Measurements from ENCODE around the gene PRSS16.

PRSS16 gene

GRCh38 chr6:27242589-27243265 is 4.8 kb upstream of the PRSS16 start:
- Histone ChIP-seq H3K4me3 (ENCODE audit: low read length in 2 of 2) (no peak overlapping the region), H2AFZ (ENCODE audit: low read length) (no peak overlapping the region), H3K9me3 (replicated peaks in 1 of 2; ENCODE audit: control insufficient read depth in 2 of 2, insufficient read depth in 1 of 2, low read depth in 1 of 2, low read length in 2 of 2) (peaks cover 0 to 10% of the 10 kb centered on the region in 2 donors), H2BK5ac (ENCODE audit: low read length) (no peak overlapping the region), H3K14ac (ENCODE audit: low read length) (no peak overlapping the region), H2BK15ac (ENCODE audit: low read length) (no peak overlapping the region), H2BK12ac (ENCODE audit: low read length) (no peak overlapping the region), H2BK120ac (ENCODE audit: low read depth, low read length) (no peak overlapping the region), H3K18ac (ENCODE audit: low read length) (no peak overlapping the region), H3K23ac (ENCODE audit: low read depth, low read length, poor library complexity) (no peak overlapping the region), H3K4me1 (ENCODE audit: control insufficient read depth in 2 of 2, insufficient read depth in 1 of 2, low read depth in 1 of 2, low read length in 2 of 2) (peaks cover 0 to 2% of the 10 kb centered on the region in 2 donors), H3K27ac (replicated peaks; ENCODE audit: low read length) (no peak overlapping the region), H2AK5ac (ENCODE audit: low read depth, low read length) (no peak overlapping the region), H3K79me1 (ENCODE audit: low read depth, low read length) (no peaks in the 10 kb centered on the region), H3K27me3 (ENCODE audit: control insufficient read depth in 3 of 3, insufficient read depth in 3 of 3, low read depth in 1 of 3, low read length in 3 of 3) (peaks cover 0 to 22% (median 13%) of the 10 kb centered on the region in 3 experiments), H3K36me3 (replicated peaks in 1 of 2; ENCODE audit: control insufficient read depth in 2 of 2, insufficient read depth in 2 of 2, low read length in 2 of 2) (no peaks in the 10 kb centered on the region), H4K8ac (ENCODE audit: low read depth, low read length) (no peak overlapping the region), H3K4me2 (ENCODE audit: insufficient read depth, low read length, poor library complexity, severe bottlenecking) (no peak overlapping the region), H4K91ac (ENCODE audit: low read depth, low read length, poor library complexity) (no peak overlapping the region), H3K9ac (ENCODE audit: low read depth, low read length, poor library complexity) (no peak overlapping the region), H3K4ac (ENCODE audit: low read length) (no peak overlapping the region)
- no CpG with 5 or more reads among the region's 14 CpGs for WGBS, 2 donors (ENCODE audit: extremely low coverage in 2 of 2, insufficient read length in 2 of 2, insufficient replicate concordance in 1 of 2)
- no peak for DNase-seq (ENCODE audit: low spot score)

DNA sequence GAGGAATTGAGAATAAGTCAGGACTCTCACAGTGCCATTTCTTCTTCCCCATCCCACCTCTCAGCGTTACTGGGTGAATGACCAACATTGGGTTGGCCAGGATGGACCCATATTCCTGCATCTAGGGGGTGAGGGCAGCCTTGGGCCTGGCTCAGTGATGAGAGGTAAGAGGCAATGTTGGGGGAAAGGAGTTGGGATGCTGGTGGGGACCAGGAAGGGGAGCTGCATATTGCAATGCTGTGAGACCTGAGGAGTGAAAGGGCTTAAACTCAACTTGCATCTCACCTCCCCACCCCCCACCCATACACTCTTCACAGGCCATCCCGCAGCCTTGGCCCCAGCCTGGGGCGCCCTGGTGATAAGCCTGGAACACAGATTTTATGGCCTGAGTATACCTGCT is 1.3 kb downstream of the PRSS16 start:
- Histone ChIP-seq H3K4ac (ENCODE audit: low read length) (no peak overlapping the region), H3K36me3 (replicated peaks in 1 of 2; ENCODE audit: control insufficient read depth in 2 of 2, insufficient read depth in 2 of 2, low read length in 2 of 2) (no peaks in the 10 kb centered on the region), H3K23ac (ENCODE audit: low read depth, low read length, poor library complexity) (no peak overlapping the region), H4K8ac (ENCODE audit: low read depth, low read length) (no peak overlapping the region), H2BK12ac (ENCODE audit: low read length) (no peak overlapping the region), H3K18ac (ENCODE audit: low read length) (peak overlapping the region; percentile 38), H3K9ac (ENCODE audit: low read depth, low read length, poor library complexity) (no peak overlapping the region), H3K27ac (replicated peaks; ENCODE audit: low read length) (no peak overlapping the region), H4K91ac (ENCODE audit: low read depth, low read length, poor library complexity) (no peak overlapping the region), H2BK15ac (ENCODE audit: low read length) (no peak overlapping the region), H3K27me3 (ENCODE audit: control insufficient read depth in 3 of 3, insufficient read depth in 3 of 3, low read depth in 1 of 3, low read length in 3 of 3) (peaks cover 0 to 56% (median 14%) of the 10 kb centered on the region in 3 experiments), H2BK5ac (ENCODE audit: low read length) (no peak overlapping the region), H3K4me1 (ENCODE audit: control insufficient read depth in 2 of 2, insufficient read depth in 1 of 2, low read depth in 1 of 2, low read length in 2 of 2) (peaks cover 0 to 3% of the 10 kb centered on the region in 2 donors), H2AFZ (ENCODE audit: low read length) (no peak overlapping the region), H3K4me2 (ENCODE audit: insufficient read depth, low read length, poor library complexity, severe bottlenecking) (no peak overlapping the region), H3K4me3 (ENCODE audit: low read length in 2 of 2) (no peak overlapping the region), H3K9me3 (replicated peaks in 1 of 2; ENCODE audit: control insufficient read depth in 2 of 2, insufficient read depth in 1 of 2, low read depth in 1 of 2, low read length in 2 of 2) (peaks cover 0 to 5% of the 10 kb centered on the region in 2 donors), H2AK5ac (ENCODE audit: low read depth, low read length) (no peak overlapping the region), H3K14ac (ENCODE audit: low read length) (no peak overlapping the region), H2BK120ac (ENCODE audit: low read depth, low read length) (no peak overlapping the region), H3K79me1 (ENCODE audit: low read depth, low read length) (no peaks in the 10 kb centered on the region)
- DNase-seq (ENCODE audit: low spot score), result no peak
- no CpG with 5 or more reads among the region's 3 CpGs for WGBS, 2 donors (ENCODE audit: extremely low coverage in 2 of 2, insufficient read length in 2 of 2, insufficient replicate concordance in 1 of 2)

GRCh38 chr6:27250277-27251111 is 3.0 kb downstream of the PRSS16 start:
- Histone ChIP-seq H2BK120ac (ENCODE audit: low read depth, low read length) (no peak overlapping the region), H4K91ac (ENCODE audit: low read depth, low read length, poor library complexity) (no peak overlapping the region), H3K4me1 (ENCODE audit: control insufficient read depth in 2 of 2, insufficient read depth in 1 of 2, low read depth in 1 of 2, low read length in 2 of 2) (peaks cover 0 to 3% of the 10 kb centered on the region in 2 donors), H2BK12ac (ENCODE audit: low read length) (no peak overlapping the region), H3K4ac (ENCODE audit: low read length) (no peak overlapping the region), H3K36me3 (replicated peaks in 1 of 2; ENCODE audit: control insufficient read depth in 2 of 2, insufficient read depth in 2 of 2, low read length in 2 of 2) (no peaks in the 10 kb centered on the region), H3K27me3 (ENCODE audit: control insufficient read depth in 3 of 3, insufficient read depth in 3 of 3, low read depth in 1 of 3, low read length in 3 of 3) (peaks cover 0 to 60% (median 14%) of the 10 kb centered on the region in 3 experiments), H3K4me3 (ENCODE audit: low read length in 2 of 2) (peak overlapping the region; percentile 51 to 91), H2AK5ac (ENCODE audit: low read depth, low read length) (no peak overlapping the region), H3K18ac (ENCODE audit: low read length) (no peak overlapping the region), H3K27ac (replicated peaks; ENCODE audit: low read length) (no peak overlapping the region), H3K14ac (ENCODE audit: low read length) (no peak overlapping the region), H2AFZ (ENCODE audit: low read length) (peak overlapping the region; percentile 98), H3K9ac (ENCODE audit: low read depth, low read length, poor library complexity) (no peak overlapping the region), H2BK15ac (ENCODE audit: low read length) (no peak overlapping the region), H3K23ac (ENCODE audit: low read depth, low read length, poor library complexity) (peak overlapping the region; percentile 47), H3K4me2 (ENCODE audit: insufficient read depth, low read length, poor library complexity, severe bottlenecking) (peak overlapping the region; percentile 85), H3K79me1 (ENCODE audit: low read depth, low read length) (no peaks in the 10 kb centered on the region), H3K9me3 (replicated peaks in 1 of 2; ENCODE audit: control insufficient read depth in 2 of 2, insufficient read depth in 1 of 2, low read depth in 1 of 2, low read length in 2 of 2) (peaks cover 0 to 5% of the 10 kb centered on the region in 2 donors), H4K8ac (ENCODE audit: low read depth, low read length) (no peak overlapping the region), H2BK5ac (ENCODE audit: low read length) (no peak overlapping the region)
- no peak for DNase-seq (ENCODE audit: low spot score)
- WGBS, 2 donors (ENCODE audit: extremely low coverage in 2 of 2, insufficient read length in 2 of 2, insufficient replicate concordance in 1 of 2), result no CpG with 5 or more reads among the region's 35 CpGs

- H3K27me3 ChIP-seq (ENCODE audit: control insufficient read depth in 3 of 3, insufficient read depth in 3 of 3, low read depth in 1 of 3, low read length in 3 of 3), result peaks cover 0 to 60% (median 14%) of the 10 kb centered on the region in 3 experiments
- H3K27ac ChIP-seq (replicated peaks; ENCODE audit: low read length), result peak overlapping the region; percentile 71
- no peak overlapping the region for H2BK120ac ChIP-seq (ENCODE audit: low read depth, low read length)
- H3K18ac ChIP-seq (ENCODE audit: low read length), result peak overlapping the region; percentile 31
- H3K14ac ChIP-seq (ENCODE audit: low read length), result no peak overlapping the region
- H4K91ac ChIP-seq (ENCODE audit: low read depth, low read length, poor library complexity), result no peak overlapping the region
- H3K4ac ChIP-seq (ENCODE audit: low read length), result no peak overlapping the region
- H3K9ac ChIP-seq (ENCODE audit: low read depth, low read length, poor library complexity), result no peak overlapping the region
- no peak overlapping the region for H4K8ac ChIP-seq (ENCODE audit: low read depth, low read length)
- no peaks in the 10 kb centered on the region for H3K79me1 ChIP-seq (ENCODE audit: low read depth, low read length)
- DNase-seq (ENCODE audit: low spot score), result peak; percentile 84
- peak overlapping the region; percentile 85 for H3K4me2 ChIP-seq (ENCODE audit: insufficient read depth, low read length, poor library complexity, severe bottlenecking)
- H3K4me3 ChIP-seq (ENCODE audit: low read length in 2 of 2), result peak overlapping the region; percentile 51 to 91
- peaks cover 0 to 3% of the 10 kb centered on the region in 2 donors for H3K4me1 ChIP-seq (ENCODE audit: control insufficient read depth in 2 of 2, insufficient read depth in 1 of 2, low read depth in 1 of 2, low read length in 2 of 2)
- H2BK12ac ChIP-seq (ENCODE audit: low read length), result no peak overlapping the region
- WGBS, 2 donors (ENCODE audit: extremely low coverage in 2 of 2, insufficient read length in 2 of 2, insufficient replicate concordance in 1 of 2), result no CpG with 5 or more reads among the region's 32 CpGs
- no peak overlapping the region for H2AK5ac ChIP-seq (ENCODE audit: low read depth, low read length)
- peak overlapping the region; percentile 98 for H2AFZ ChIP-seq (ENCODE audit: low read length)
- peaks cover 0 to 5% of the 10 kb centered on the region in 2 donors for H3K9me3 ChIP-seq (replicated peaks in 1 of 2; ENCODE audit: control insufficient read depth in 2 of 2, insufficient read depth in 1 of 2, low read depth in 1 of 2, low read length in 2 of 2)
- H3K36me3 ChIP-seq (replicated peaks in 1 of 2; ENCODE audit: control insufficient read depth in 2 of 2, insufficient read depth in 2 of 2, low read length in 2 of 2), result no peaks in the 10 kb centered on the region
- H2BK15ac ChIP-seq (ENCODE audit: low read length), result no peak overlapping the region
- no peak overlapping the region for H2BK5ac ChIP-seq (ENCODE audit: low read length)
- peak overlapping the region; percentile 47 for H3K23ac ChIP-seq (ENCODE audit: low read depth, low read length, poor library complexity)
Observed at GRCh38 chr6:27251112-27251605, 3.7 kb downstream of the PRSS16 start.

All from neuronal stem cell (in vitro differentiated cells).